Gastroesophageal sphincter (tissue), 4 donors: ENCODE measurements around the gene SAMD4B. TPM values are rescaled to one million over a fixed set of nuclear protein-coding genes. Genes with fewer than 3 reads are reported as not detected.

ENCODE experiments used
- ATAC-seq: fragments of 150-250 bp; one replicate; pipeline ENCODE4 v1.9.1; 2016; ENCODE audit warnings: mild to moderate bottlenecking, moderate library complexity
- H3K27ac ChIP-seq, 4 donors: fragments of 200-600 bp; sonication (generic) in 3 of 4; 1 replicate in 3 of 4; 2 replicates in 1 of 4; pipeline ENCODE4 v1.5.1; 2016 to 2019
- H3K27me3 ChIP-seq: fragments of 200-600 bp; sonication (generic); one replicate; pipeline ENCODE4 v1.5.1; 2019
- H3K36me3 ChIP-seq, 2 donors: fragments of 200-600 bp; sonication (generic); one replicate each; pipeline ENCODE4 v1.5.1; 2019; ENCODE audit warnings: control low read depth in 1 of 2
- H3K4me1 ChIP-seq, 3 donors: fragments of 200-600 bp; sonication (generic); 1 replicate in 2 of 3; 2 replicates in 1 of 3; pipeline ENCODE4 v1.5.1; 2016 to 2019; ENCODE audit warnings: control low read depth in 2 of 3
- H3K4me3 ChIP-seq, 2 donors: fragments of 200-600 bp; sonication (generic); one replicate each; pipeline ENCODE4 v1.5.1; 2019; ENCODE audit warnings: mild to moderate bottlenecking in 1 of 2, moderate library complexity in 1 of 2
- H3K9me3 ChIP-seq, 3 donors: fragments of 200-600 bp; sonication (generic); one replicate each; pipeline ENCODE4 v1.5.1; 2017 to 2019; ENCODE audit warnings: control low read depth in 2 of 3
- EP300 ChIP-seq: sonication (generic); formaldehyde crosslinking; IDR thresholded peaks from one replicate; pipeline ENCODE4 v1.6.1; 2017; ENCODE audit warnings: antibody characterized with exemption, mild to moderate bottlenecking
- POLR2A ChIP-seq, 2 donors: fragments of 450-650 bp; IDR thresholded peaks; one replicate each; pipeline ENCODE4 v1.6.1; 2017; ENCODE audit warnings: antibody characterized with exemption in 2 of 2, mild to moderate bottlenecking in 2 of 2, moderate library complexity in 1 of 2
- POLR2AphosphoS5 ChIP-seq: sonication (generic); formaldehyde crosslinking; IDR thresholded peaks from one replicate; pipeline ENCODE4 v1.6.1; 2017; ENCODE audit warnings: antibody characterized with exemption
- WGBS, 2 donors: methylation state at CpG; one replicate each; pipeline ENCODE4 v1.1.5; 2018; ENCODE audit warnings: low coverage in 1 of 2; 5-methylcytosine and 5-hydroxymethylcytosine counted together
- total RNA-seq, 4 donors: library from RNA; depleted of rRNA; stranded (reverse); fragments of >200 nt; gene quantifications; one replicate each; pipeline ENCODE4 v1.1.0, GENCODE V29; 2016
- TF ChIP-seq, protein P1 (sequence below), 4 experiments: fragments of 200-600 bp in 2 of 4; fragments of 450-650 bp in 2 of 4; sonication (generic) in 1 of 4; IDR thresholded peaks; one replicate each; pipeline ENCODE4 v1.5.1; 2017 to 2019; ENCODE audit warnings: antibody characterized with exemption in 4 of 4, mild to moderate bottlenecking in 2 of 4, moderate library complexity in 2 of 4

The SAMD4B gene
- total RNA-seq, 4 donors from 2014 or later, result 68.2 to 121 (median 92.8) TPM

GRCh38 chr19:39411081-39411831 lies 69.0 kb downstream of the SAMD4B start:
- 8 to 10% methylated on average over 9 of the region's 9 CpGs for WGBS, 2 donors
- H3K27ac ChIP-seq, result peak overlapping the region; percentile 99 to 100 (median 99)
- TF ChIP-seq POLR2A (IDR thresholded peaks at IDR 0.05), result peak; percentile 80 to 85
- TF ChIP-seq, protein P1, sequence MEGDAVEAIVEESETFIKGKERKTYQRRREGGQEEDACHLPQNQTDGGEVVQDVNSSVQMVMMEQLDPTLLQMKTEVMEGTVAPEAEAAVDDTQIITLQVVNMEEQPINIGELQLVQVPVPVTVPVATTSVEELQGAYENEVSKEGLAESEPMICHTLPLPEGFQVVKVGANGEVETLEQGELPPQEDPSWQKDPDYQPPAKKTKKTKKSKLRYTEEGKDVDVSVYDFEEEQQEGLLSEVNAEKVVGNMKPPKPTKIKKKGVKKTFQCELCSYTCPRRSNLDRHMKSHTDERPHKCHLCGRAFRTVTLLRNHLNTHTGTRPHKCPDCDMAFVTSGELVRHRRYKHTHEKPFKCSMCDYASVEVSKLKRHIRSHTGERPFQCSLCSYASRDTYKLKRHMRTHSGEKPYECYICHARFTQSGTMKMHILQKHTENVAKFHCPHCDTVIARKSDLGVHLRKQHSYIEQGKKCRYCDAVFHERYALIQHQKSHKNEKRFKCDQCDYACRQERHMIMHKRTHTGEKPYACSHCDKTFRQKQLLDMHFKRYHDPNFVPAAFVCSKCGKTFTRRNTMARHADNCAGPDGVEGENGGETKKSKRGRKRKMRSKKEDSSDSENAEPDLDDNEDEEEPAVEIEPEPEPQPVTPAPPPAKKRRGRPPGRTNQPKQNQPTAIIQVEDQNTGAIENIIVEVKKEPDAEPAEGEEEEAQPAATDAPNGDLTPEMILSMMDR (IDR thresholded peaks at IDR 0.05), result peak in 1 of 4 experiments; percentile 12
- TF ChIP-seq POLR2AphosphoS5, result peak; percentile 99
- no peak for TF ChIP-seq EP300
- H3K27me3 ChIP-seq, result no peaks in the 10 kb centered on the region
- ATAC-seq, result peak; percentile 6
- H3K36me3 ChIP-seq, result peaks cover 4 to 25% of the 10 kb centered on the region in 2 donors
- H3K4me3 ChIP-seq, result peak overlapping the region; percentile 84 to 90
- no peaks in the 10 kb centered on the region for H3K9me3 ChIP-seq
- H3K4me1 ChIP-seq, result peaks cover 0 to 47% (median 24%) of the 10 kb centered on the region in 3 donors

DNA sequence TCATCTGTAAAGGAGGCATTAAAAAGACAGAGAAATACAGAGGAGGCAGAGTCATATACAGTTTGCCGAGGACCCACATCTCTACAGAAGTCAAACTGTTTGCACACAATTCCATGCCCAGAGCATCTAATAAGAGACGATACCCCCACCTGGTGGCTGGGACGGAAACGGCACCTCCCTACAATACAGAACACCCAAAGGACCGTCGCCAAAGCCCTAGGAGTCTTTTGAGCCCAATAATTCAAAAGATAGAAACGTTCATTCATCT lies 69.5 kb downstream of the SAMD4B start:
- Histone ChIP-seq H3K4me1 (peaks cover 0 to 52% (median 24%) of the 10 kb centered on the region in 3 donors), H3K27ac (peak overlapping the region; percentile 99 to 100 (median 99)), H3K4me3 (peak overlapping the region; percentile 84 to 90), H3K36me3 (peaks cover 4 to 30% of the 10 kb centered on the region in 2 donors), H3K9me3 (no peaks in the 10 kb centered on the region), H3K27me3 (no peaks in the 10 kb centered on the region)
- WGBS, 2 donors, result 0% methylated on average over 5 of the region's 7 CpGs
- ATAC-seq, result peak; percentile 33
- TF ChIP-seq POLR2AphosphoS5, result peak; percentile 99
- no peak for TF ChIP-seq POLR2A (IDR thresholded peaks at IDR 0.05)
- TF ChIP-seq EP300, result no peak
- TF ChIP-seq, protein P1 (IDR thresholded peaks at IDR 0.05), result peak in 3 of 4 experiments; percentile 95 to 98 (median 98)

- H3K27ac ChIP-seq, result peak within 1 kb of the TSS; percentile 99 to 100 (median 99)
- TF ChIP-seq POLR2A (IDR thresholded peaks at IDR 0.05) (peak; percentile 97 to 99), EP300 (no peak), POLR2AphosphoS5 (peak; percentile 93)
- TF ChIP-seq, protein P1 (IDR thresholded peaks at IDR 0.05), result peak in 3 of 4 experiments; percentile 89 to 94 (median 93)
- H3K4me1 ChIP-seq, result peaks cover 0 to 57% (median 24%) of the 10 kb centered on the region in 3 donors
- no peaks in the 10 kb centered on the region for H3K9me3 ChIP-seq
- H3K36me3 ChIP-seq, result peaks cover 4 to 31% of the 10 kb centered on the region in 2 donors
- H3K4me3 ChIP-seq, result peak within 1 kb of the TSS; percentile 85 to 90
- peak; percentile 55 for ATAC-seq
- no peaks in the 10 kb centered on the region for H3K27me3 ChIP-seq
- 0% methylated on average over 15 to 16 of the region's 60 CpGs for WGBS, 2 donors
Observed at GRCh38 chr19:39412100-39412866, 70.1 kb downstream of the SAMD4B start, which contains the start of gene PLEKHG2. Gene PLEKHG2 (plus strand): TSS chr19:39412669. CDS start chr19:39414087, 1,418 bp downstream.

GRCh38 chr19:39412867-39413271 lies 70.6 kb downstream of the SAMD4B start:
- WGBS, 2 donors, result 0% methylated on average over 2 to 18 of the region's 24 CpGs

More at GRCh38 chr19:39412867-39413271, 70.6 kb downstream of the SAMD4B start:
- H3K4me1 ChIP-seq, result peaks cover 0 to 63% (median 24%) of the 10 kb centered on the region in 3 donors
- H3K4me3 ChIP-seq, result peak overlapping the region; percentile 85 to 90
- peaks cover 4 to 31% of the 10 kb centered on the region in 2 donors for H3K36me3 ChIP-seq
- ATAC-seq, result no peak
- H3K9me3 ChIP-seq, result no peaks in the 10 kb centered on the region
- TF ChIP-seq, protein P1 (IDR thresholded peaks at IDR 0.05), result peak in 1 of 4 experiments; percentile 1
- no peak for TF ChIP-seq POLR2AphosphoS5
- no peak for TF ChIP-seq EP300
- TF ChIP-seq POLR2A (IDR thresholded peaks at IDR 0.05), result no peak
- H3K27ac ChIP-seq, result peak overlapping the region; percentile 96 to 100 (median 99)
- H3K27me3 ChIP-seq, result no peaks in the 10 kb centered on the region
